Fibroblast of the aortic adventitia (primary cell): ENCODE data around the gene C1orf56. TPM values are rescaled to one million over a fixed set of nuclear protein-coding genes. Genes with fewer than 3 reads are reported as not detected.

ENCODE experiments used
- DNase-seq: peaks from one replicate; pipeline ENCODE4 v3.0.0-alpha.2; 2010; ENCODE audit warnings: low read depth
- H3K4me3 ChIP-seq: 2 replicates; pipeline ENCODE4 v1.5.1; 2011; ENCODE audit warnings: low read depth, mild to moderate bottlenecking, control low read depth, low read length, moderate library complexity
- CTCF ChIP-seq: IDR thresholded peaks from 2 replicates; pipeline ENCODE4 v1.5.1; 2011; ENCODE audit warnings: mild to moderate bottlenecking, low read length, control low read depth, inconsistent platforms; ENCODE audit not compliant: insufficient read depth
- total RNA-seq: library from RNA; depleted of rRNA; stranded (reverse); fragments of >200 nt; gene quantifications from 2 replicates; pipeline ENCODE4 v1.2.3, GENCODE V29; 2012; ENCODE audit warnings: low replicate concordance

The C1orf56 gene
- total RNA-seq, 1 donor, result 3.3 TPM

- DNase-seq, result peak; percentile 87
- no peak overlapping the region for H3K4me3 ChIP-seq
- TF ChIP-seq CTCF, result peak; percentile 41
Observed at GRCh38 chr1:151013518-151013917, 34.0 kb upstream of the C1orf56 start.

DNA sequence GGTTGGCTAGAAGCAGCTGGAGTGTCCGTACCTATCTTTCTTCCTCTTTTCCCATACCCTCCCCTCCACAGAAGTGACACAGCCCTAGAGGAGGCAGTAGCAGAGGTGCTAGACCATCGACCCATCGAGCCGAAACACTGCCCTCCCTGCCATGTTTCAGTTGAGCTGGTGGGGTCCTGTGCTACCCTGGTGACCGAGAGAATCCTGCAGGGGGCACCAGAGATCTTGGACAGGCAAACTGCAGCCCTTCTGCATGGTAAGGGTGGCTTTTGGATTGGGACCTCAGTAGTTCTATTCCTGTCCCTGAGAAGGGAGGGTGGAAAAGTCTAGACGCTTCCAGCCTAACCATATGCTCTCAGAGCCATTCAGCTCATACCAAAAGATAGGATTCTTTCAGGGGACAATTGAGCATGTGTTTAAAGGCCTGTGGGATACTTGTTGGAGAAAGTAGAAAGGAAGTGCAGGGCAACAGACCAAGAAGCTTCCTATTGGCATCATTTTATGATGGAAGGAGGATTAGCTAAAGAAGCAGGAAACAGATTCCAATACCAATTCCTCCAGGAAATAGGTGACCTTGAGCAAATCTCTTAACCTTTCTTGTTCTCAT is 22.9 kb upstream of the C1orf56 start:
- TF ChIP-seq CTCF, result peak; percentile 82
- peak; percentile 74 for DNase-seq
- no peak overlapping the region for H3K4me3 ChIP-seq

DNA sequence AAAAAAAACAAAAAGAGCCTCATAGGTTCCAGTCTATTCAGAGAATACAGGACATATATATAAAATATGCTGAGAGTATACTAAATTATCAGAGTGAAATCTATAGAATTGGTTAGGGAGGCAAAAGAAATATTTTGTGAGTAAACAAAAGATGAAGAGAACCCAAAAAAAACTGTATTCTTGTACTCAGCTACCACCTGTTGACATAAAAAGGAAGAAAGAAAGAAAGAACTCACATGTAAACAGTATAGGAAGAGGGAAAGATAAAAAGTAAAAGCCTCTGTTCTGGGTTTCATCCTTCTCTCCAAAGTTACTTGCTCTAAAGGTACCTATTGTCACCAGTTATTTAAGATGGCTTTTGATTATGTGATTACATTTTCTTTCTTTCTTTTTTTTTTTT is 21.1 kb upstream of the C1orf56 start:
- no peak for TF ChIP-seq CTCF
- H3K4me3 ChIP-seq, result no peak overlapping the region
- DNase-seq, result no peak

DNA sequence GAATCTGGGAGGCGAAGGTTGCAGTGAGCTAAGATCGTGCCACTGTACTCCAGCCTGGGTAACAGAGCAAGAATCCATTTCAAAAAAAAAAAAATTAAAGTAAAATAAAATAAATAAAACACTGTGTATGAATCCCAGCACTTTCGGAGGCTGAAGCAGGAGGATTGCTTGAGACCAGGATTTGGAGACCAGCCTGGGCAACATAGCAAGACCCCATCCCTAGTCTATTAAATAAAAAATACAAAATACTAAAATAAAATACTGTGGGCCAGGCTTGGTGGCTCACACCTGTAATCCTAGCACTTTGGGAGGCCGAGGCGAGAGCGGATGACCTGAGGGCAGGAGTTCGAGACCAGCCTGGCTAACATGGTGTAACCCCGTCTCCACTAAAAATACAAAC is 15.4 kb upstream of the C1orf56 start:
- H3K4me3 ChIP-seq, result no peak overlapping the region
- TF ChIP-seq CTCF, result no peak
- no peak for DNase-seq

GRCh38 chr1:151035167-151035566 is 12.4 kb upstream of the C1orf56 start:
- TF ChIP-seq CTCF, result no peak

DNA sequence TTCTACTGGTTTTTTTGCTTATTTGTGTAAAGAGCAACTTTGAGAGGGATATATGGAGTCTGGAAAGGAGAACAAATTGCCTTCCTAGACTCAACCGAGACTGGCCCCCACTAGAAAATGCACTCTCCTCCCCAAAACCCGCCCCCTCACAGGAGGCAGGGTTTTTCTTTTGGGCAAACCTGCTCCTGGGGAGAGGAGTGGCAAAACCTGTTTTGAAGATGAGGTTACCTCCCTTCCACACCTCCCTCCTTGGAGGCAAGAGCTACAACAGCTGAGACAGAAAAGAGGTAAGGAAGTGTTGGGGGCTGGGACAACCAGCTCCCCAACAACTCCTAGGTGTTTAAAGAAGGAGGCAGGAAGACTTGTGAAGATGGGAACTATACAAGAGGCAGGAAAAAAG is 11.2 kb upstream of the C1orf56 start, which contains the start of gene BNIPL:
Gene BNIPL (plus strand): TSS at position 231 of the 400 bp plus-strand sequence. CDS start 140 bp downstream, at position 371.
- TF ChIP-seq CTCF, result no peak
- no peak within 1 kb of the TSS for H3K4me3 ChIP-seq
- DNase-seq, result no peak

More at GRCh38 chr1:151035167-151035566, 12.4 kb upstream of the C1orf56 start:
- no peak for DNase-seq
- H3K4me3 ChIP-seq, result no peak overlapping the region

GRCh38 chr1:151037032-151037431 is 10.5 kb upstream of the C1orf56 start:
- no peak for DNase-seq
- TF ChIP-seq CTCF, result no peak
- no peak overlapping the region for H3K4me3 ChIP-seq
